Neuronal stem cell (in vitro differentiated cells): ENCODE results near the gene PDE6A.
A peak's percentile ranks its signal among the peaks of the same experiment; 100 is the strongest.
"Not testable (repeated sequence)": the region's sequence is repeated elsewhere in the genome, so short reads cannot be mapped to it uniquely, and the experiment has no call there.

ENCODE experiments used
- DNase-seq: peaks from one replicate; pipeline ENCODE4 v3.0.0-alpha.2; 2013; ENCODE audit warnings: low spot score
- H2AFZ ChIP-seq: one replicate; pipeline ENCODE4 v1.6.1; 2013; ENCODE audit warnings: mild to moderate bottlenecking, low read length, inconsistent platforms
- H2AK5ac ChIP-seq: 2 replicates; pipeline ENCODE4 v1.6.1; 2013; ENCODE audit warnings: low read depth, mild to moderate bottlenecking, inconsistent platforms, low read length, moderate library complexity, mixed read lengths
- H2BK120ac ChIP-seq: 2 replicates; pipeline ENCODE4 v1.6.1; 2013; ENCODE audit warnings: low read depth, mild to moderate bottlenecking, inconsistent platforms, low read length, moderate library complexity, mixed read lengths
- H2BK12ac ChIP-seq: one replicate; pipeline ENCODE4 v1.6.1; 2013; ENCODE audit warnings: low read length, inconsistent platforms
- H2BK15ac ChIP-seq: 2 replicates; pipeline ENCODE4 v1.6.1; 2013; ENCODE audit warnings: mild to moderate bottlenecking, low read length, inconsistent platforms, mixed read lengths
- H2BK5ac ChIP-seq: one replicate; pipeline ENCODE4 v1.6.1; 2013; ENCODE audit warnings: inconsistent platforms, mild to moderate bottlenecking, low read length, moderate library complexity
- H3K14ac ChIP-seq: one replicate; pipeline ENCODE4 v1.6.1; 2013; ENCODE audit warnings: low read length, inconsistent platforms
- H3K18ac ChIP-seq: 2 replicates; pipeline ENCODE4 v1.6.1; 2013; ENCODE audit warnings: low read length, inconsistent platforms
- H3K23ac ChIP-seq: 2 replicates; pipeline ENCODE4 v1.6.1; 2013; ENCODE audit warnings: low read depth, mild to moderate bottlenecking, mixed read lengths, low read length, inconsistent platforms; ENCODE audit not compliant: poor library complexity
- H3K27ac ChIP-seq: replicated peaks from 3 replicates; pipeline ENCODE4 v1.5.1; 2013; ENCODE audit warnings: low read length, inconsistent platforms
- H3K27me3 ChIP-seq, 3 experiments: 2 replicates each; pipeline ENCODE4 v1.6.1; 2013; ENCODE audit warnings: low read length in 3 of 3, mild to moderate bottlenecking in 2 of 3, inconsistent platforms in 1 of 3, low read depth in 1 of 3, mixed read lengths in 1 of 3, moderate library complexity in 1 of 3; ENCODE audit not compliant: control insufficient read depth in 3 of 3, insufficient read depth in 3 of 3
- H3K36me3 ChIP-seq, 2 donors: replicated peaks in 1 of 2; 2 replicates each; pipeline ENCODE4 v1.6.1; 2013; ENCODE audit warnings: low read length in 2 of 2; ENCODE audit not compliant: control insufficient read depth in 2 of 2, insufficient read depth in 2 of 2
- H3K4ac ChIP-seq: 2 replicates; pipeline ENCODE4 v1.6.1; 2013; ENCODE audit warnings: inconsistent platforms, mild to moderate bottlenecking, low read length, moderate library complexity
- H3K4me1 ChIP-seq, 2 donors: 1 replicate in 1 of 2; 2 replicates in 1 of 2; pipeline ENCODE4 v1.6.1; 2013; ENCODE audit warnings: low read length in 2 of 2, low read depth in 1 of 2; ENCODE audit not compliant: control insufficient read depth in 2 of 2, insufficient read depth in 1 of 2
- H3K4me2 ChIP-seq: one replicate; pipeline ENCODE4 v1.6.1; 2013; ENCODE audit warnings: mild to moderate bottlenecking, low read length, inconsistent platforms; ENCODE audit not compliant: insufficient read depth, poor library complexity, severe bottlenecking
- H3K4me3 ChIP-seq, 2 donors: 2 replicates each; pipeline ENCODE4 v1.5.1; 2013; ENCODE audit warnings: low read length in 2 of 2, mild to moderate bottlenecking in 2 of 2, inconsistent platforms in 1 of 2, moderate library complexity in 1 of 2
- H3K79me1 ChIP-seq: one replicate; pipeline ENCODE4 v1.6.1; 2013; ENCODE audit warnings: low read depth, mild to moderate bottlenecking, inconsistent platforms, low read length, moderate library complexity
- H3K9ac ChIP-seq: one replicate; pipeline ENCODE4 v1.6.1; 2013; ENCODE audit warnings: mild to moderate bottlenecking, low read depth, low read length, inconsistent platforms; ENCODE audit not compliant: poor library complexity
- H3K9me3 ChIP-seq, 2 donors: replicated peaks in 1 of 2; 2 replicates each; pipeline versions ENCODE3 to v1.6.1; 2013; ENCODE audit warnings: low read length in 2 of 2, mild to moderate bottlenecking in 2 of 2, inconsistent platforms in 1 of 2, low read depth in 1 of 2, mixed read lengths in 1 of 2, moderate library complexity in 1 of 2; ENCODE audit not compliant: control insufficient read depth in 2 of 2, insufficient read depth in 1 of 2
- H4K8ac ChIP-seq: one replicate; pipeline ENCODE4 v1.6.1; 2013; ENCODE audit warnings: low read depth, mild to moderate bottlenecking, inconsistent platforms, low read length, moderate library complexity
- H4K91ac ChIP-seq: one replicate; pipeline ENCODE4 v1.6.1; 2013; ENCODE audit warnings: low read length, low read depth, mild to moderate bottlenecking, inconsistent platforms; ENCODE audit not compliant: poor library complexity
- WGBS, 2 donors: extraction: QIAGEN DNeasy Blood & Tissue Kit; methylation state at CpG; one replicate each; pipeline ENCODE4 v1.1.7; 2013; ENCODE audit warnings: missing lambda C conversion rate in 2 of 2, mixed read lengths in 1 of 2; ENCODE audit not compliant: insufficient read length in 2 of 2, insufficient replicate concordance in 1 of 2; ENCODE audit errors: extremely low coverage in 2 of 2; 5-methylcytosine and 5-hydroxymethylcytosine counted together

The PDE6A gene

GRCh38 chr5:149879593-149879992 lies 65.0 kb downstream of the PDE6A start:
- H3K4me3 ChIP-seq, H2BK120ac ChIP-seq, H3K18ac ChIP-seq, H2BK15ac ChIP-seq, H3K14ac ChIP-seq, H3K4ac ChIP-seq, H2AFZ ChIP-seq, H3K23ac ChIP-seq, H3K27ac ChIP-seq, H2AK5ac ChIP-seq, H3K27me3 ChIP-seq, H4K8ac ChIP-seq, H3K79me1 ChIP-seq, H3K4me1 ChIP-seq, H3K9ac ChIP-seq, H3K9me3 ChIP-seq, H4K91ac ChIP-seq, H2BK5ac ChIP-seq, H3K4me2 ChIP-seq, H3K36me3 ChIP-seq, H2BK12ac ChIP-seq, DNase-seq: not testable (repeated sequence)
- no CpG with 5 or more reads among the region's 2 CpGs for WGBS, 2 donors

DNA sequence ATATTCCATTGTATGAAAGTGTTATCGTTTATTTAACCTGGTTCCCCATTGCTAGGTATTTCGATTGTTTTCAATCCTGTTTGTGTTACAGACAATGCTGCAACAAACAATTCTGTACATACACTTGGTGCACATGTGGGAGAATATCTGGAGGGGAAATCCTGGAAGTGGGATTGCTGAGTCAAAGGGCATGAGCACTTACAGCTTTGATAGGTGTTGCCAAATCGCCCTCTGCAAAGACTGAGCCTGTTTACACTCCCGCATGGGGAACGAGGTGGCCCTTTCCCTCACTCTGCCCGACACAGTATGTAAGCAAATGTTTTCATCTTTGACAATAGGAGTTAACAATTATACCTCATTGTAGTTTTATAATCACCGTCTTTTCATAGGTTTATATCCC lies 66.2 kb downstream of the PDE6A start:
- Histone ChIP-seq H2AFZ (no peak overlapping the region), H3K36me3 (no peaks in the 10 kb centered on the region), H3K27ac (no peak overlapping the region), H2BK120ac (no peak overlapping the region), H3K9ac (no peak overlapping the region), H3K14ac (no peak overlapping the region), H2BK15ac (no peak overlapping the region), H3K27me3 (peaks cover 0 to 7% (median 0%) of the 10 kb centered on the region in 3 experiments), H2AK5ac (no peak overlapping the region), H3K79me1 (no peaks in the 10 kb centered on the region), H4K8ac (no peak overlapping the region), H4K91ac (no peak overlapping the region), H3K9me3 (no peaks in the 10 kb centered on the region), H2BK12ac (no peak overlapping the region), H3K23ac (no peak overlapping the region), H2BK5ac (no peak overlapping the region), H3K4me3 (no peak overlapping the region), H3K18ac (no peak overlapping the region), H3K4me2 (no peak overlapping the region), H3K4ac (no peak overlapping the region), H3K4me1 (no peaks in the 10 kb centered on the region)
- no CpG with 5 or more reads among the region's 7 CpGs for WGBS, 2 donors
- DNase-seq = no peak

DNA sequence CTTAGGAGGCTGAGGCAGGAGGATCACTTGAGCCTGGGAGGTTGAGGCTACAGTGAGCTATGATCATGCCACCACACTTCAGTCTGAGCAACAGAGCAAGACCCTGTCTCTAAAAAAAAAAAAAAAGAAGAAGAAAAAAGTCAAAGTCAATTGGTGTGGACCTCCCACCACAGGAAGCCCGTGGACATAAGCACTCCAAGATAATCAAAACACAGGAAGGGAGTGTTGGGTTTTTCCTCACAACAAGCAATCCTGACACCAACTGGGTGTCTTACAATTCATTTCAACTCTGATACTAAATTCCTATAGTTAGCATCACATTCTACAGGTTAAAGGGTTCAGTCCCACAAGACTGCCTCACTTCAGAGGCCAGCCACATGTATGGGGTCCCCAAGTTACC lies 70.7 kb downstream of the PDE6A start:
- no peak overlapping the region for H3K18ac ChIP-seq
- H3K9ac ChIP-seq = no peak overlapping the region
- H3K14ac ChIP-seq = no peak overlapping the region
- no peak overlapping the region for H4K8ac ChIP-seq
- no peaks in the 10 kb centered on the region for H3K36me3 ChIP-seq
- no peak overlapping the region for H2BK15ac ChIP-seq
- no peaks in the 10 kb centered on the region for H3K79me1 ChIP-seq
- H3K27ac ChIP-seq = no peak overlapping the region
- no peak overlapping the region for H2BK12ac ChIP-seq
- no peak overlapping the region for H3K4me3 ChIP-seq
- H2BK5ac ChIP-seq = no peak overlapping the region
- no CpG with 5 or more reads among the region's 1 CpG for WGBS, 2 donors
- H4K91ac ChIP-seq = no peak overlapping the region
- DNase-seq = no peak
- no peak overlapping the region for H3K23ac ChIP-seq
- H2AFZ ChIP-seq = no peak overlapping the region
- H2AK5ac ChIP-seq = no peak overlapping the region
- peaks cover 0 to 2% of the 10 kb centered on the region in 2 donors for H3K9me3 ChIP-seq
- H3K4me2 ChIP-seq = no peak overlapping the region
- H3K27me3 ChIP-seq = peaks cover 0 to 28% (median 0%) of the 10 kb centered on the region in 3 experiments
- peaks cover 0 to 3% of the 10 kb centered on the region in 2 donors for H3K4me1 ChIP-seq
- no peak overlapping the region for H3K4ac ChIP-seq
- H2BK120ac ChIP-seq = no peak overlapping the region

- H3K4me2 ChIP-seq = no peak overlapping the region
- peaks cover 0 to 33% (median 0%) of the 10 kb centered on the region in 3 experiments for H3K27me3 ChIP-seq
- no peak overlapping the region for H2AK5ac ChIP-seq
- no peak for DNase-seq
- H4K8ac ChIP-seq = no peak overlapping the region
- H2AFZ ChIP-seq = no peak overlapping the region
- H4K91ac ChIP-seq = no peak overlapping the region
- no peak overlapping the region for H3K18ac ChIP-seq
- no peaks in the 10 kb centered on the region for H3K79me1 ChIP-seq
- peaks cover 0 to 2% of the 10 kb centered on the region in 2 donors for H3K9me3 ChIP-seq
- H3K4me3 ChIP-seq = no peak overlapping the region
- H2BK5ac ChIP-seq = no peak overlapping the region
- H3K4ac ChIP-seq = no peak overlapping the region
- H2BK120ac ChIP-seq = no peak overlapping the region
- peaks cover 0 to 3% of the 10 kb centered on the region in 2 donors for H3K4me1 ChIP-seq
- H3K14ac ChIP-seq = no peak overlapping the region
- H3K23ac ChIP-seq = no peak overlapping the region
- no peaks in the 10 kb centered on the region for H3K36me3 ChIP-seq
- H3K9ac ChIP-seq = peak overlapping the region; percentile 30
- H2BK12ac ChIP-seq = no peak overlapping the region
- no CpG with 5 or more reads among the region's 11 CpGs for WGBS, 2 donors
- peak overlapping the region; percentile 20 for H2BK15ac ChIP-seq
- no peak overlapping the region for H3K27ac ChIP-seq
Observed at GRCh38 chr5:149872351-149873040, 72.1 kb downstream of the PDE6A start.
